ENCODE data around the gene ALDOC. TPM values are rescaled to one million over a fixed set of nuclear protein-coding genes. Genes with fewer than 3 reads are reported as not detected.

Gene ALDOC
- polyA plus RNA-seq, 2 of the 4 experiments (the other 2 are of a cell fraction) = 1.9 to 6.3 TPM

- FAIRE-seq (no peak), DNase-seq (ENCODE audit: low read depth in 1 of 2, low spot score in 1 of 2) (peak in 1 of 2 experiments; percentile 53), ATAC-seq (peak; percentile 31 to 63; a peak in 3 of 6 replicates)
- ChIA-PET POLR2A (no interaction called here), CTCF (interaction anchor here (0.6 to 12.8 kb wide), 11 partner anchors 9 to 155 kb away, joined by 3 to 188 read pairs (median 4); partner anchors contain the start of gene PIGS)
- Histone ChIP-seq H3K27ac (no peak overlapping the region), H3K4me2 (no peak overlapping the region), H3K4me1 (peaks cover 11% of the 10 kb centered on the region), H3K4me3 (no peak overlapping the region), H3K9me3 (no peaks in the 10 kb centered on the region)
- 80% methylated on average over 6 of the region's 6 CpGs for WGBS (ENCODE audit: missing lambda C conversion rate)
- TF ChIP-seq CTCF (IDR thresholded peaks at IDR 0.05) = peak; percentile 32; the same call in 2 of the 3 replicates
- TF ChIP-seq NR3C1 (IDR thresholded peaks at IDR 0.05) = no peak
- no peak for TF ChIP-seq E2F6 (IDR thresholded peaks at IDR 0.05; ENCODE audit: borderline replicate concordance, low read depth)
These were observed 22.1 kb downstream of the ALDOC start for GRCh38 chr17:28554565-28554964.

- CTCF ChIA-PET = interaction anchor here (0.6 to 12.8 kb wide), 6 partner anchors 12 to 375 kb away, joined by 3 to 188 read pairs (median 6); no protein-coding TSS in a partner anchor
- Histone ChIP-seq H3K4me3 (peak overlapping the region; percentile 97), H3K4me1 (peaks cover 11% of the 10 kb centered on the region), H3K9me3 (no peaks in the 10 kb centered on the region), H3K4me2 (peak overlapping the region; percentile 91), H3K27ac (no peak overlapping the region)
- no peak for TF ChIP-seq NPAS2 (CRISPR knock-in tag; IDR thresholded peaks at IDR 0.05; ENCODE audit: borderline replicate concordance)
- no peak for TF ChIP-seq MAFK (IDR thresholded peaks at IDR 0.05; ENCODE audit: partially characterized antibody)
- no peak for TF ChIP-seq E2F6 (IDR thresholded peaks at IDR 0.05; ENCODE audit: borderline replicate concordance, low read depth)
- TF ChIP-seq CHD2 (IDR thresholded peaks at IDR 0.05; ENCODE audit: low read length, partially characterized antibody) = no peak
- TF ChIP-seq FOXS1 (CRISPR knock-in tag; IDR thresholded peaks at IDR 0.05) = no peak
- no peak for TF ChIP-seq ELK1 (IDR thresholded peaks at IDR 0.05; ENCODE audit: low read depth, low read length)
- no peak for TF ChIP-seq BCL3 (IDR thresholded peaks at IDR 0.05)
- no peak for TF ChIP-seq RARB (CRISPR knock-in tag; IDR thresholded peaks at IDR 0.05)
- no peak for TF ChIP-seq ZFP36 (IDR thresholded peaks at IDR 0.05; ENCODE audit: borderline replicate concordance, partially characterized antibody)
- no peak for TF ChIP-seq PBX3 (IDR thresholded peaks at IDR 0.05)
- no peak for TF ChIP-seq MAZ (IDR thresholded peaks at IDR 0.05; ENCODE audit: borderline replicate concordance, low read depth, low read length)
- WGBS (ENCODE audit: missing lambda C conversion rate) = 97% methylated on average over 5 of the region's 5 CpGs
- POLR2A ChIA-PET = interaction anchor here (0.6 to 1.4 kb wide), 3 partner anchors 18 to 209 kb away, joined by 3 to 7 read pairs (median 4); partner anchors contain the start of genes PIGS and POLDIP2
- no peak for ATAC-seq
- FAIRE-seq = no peak
- no peak for DNase-seq (ENCODE audit: low read depth in 1 of 2, low spot score in 1 of 2)
These were observed 23.6 kb downstream of the ALDOC start for GRCh38 chr17:28553000-28553505.
